ENCODE data around the gene ATP5MC2. TPM values are rescaled to one million over a fixed set of nuclear protein-coding genes. Genes with fewer than 3 reads are reported as not detected.

Gene ATP5MC2
- total RNA-seq, result 118 and 162 TPM in 2 replicates

GRCh38 chr12:53675701-53676607, at the start of gene ATP5MC2:
Gene ATP5MC2 (minus strand): TSS chr12:53676083. CDS start chr12:53672614, 3,469 bp downstream.

DNA sequence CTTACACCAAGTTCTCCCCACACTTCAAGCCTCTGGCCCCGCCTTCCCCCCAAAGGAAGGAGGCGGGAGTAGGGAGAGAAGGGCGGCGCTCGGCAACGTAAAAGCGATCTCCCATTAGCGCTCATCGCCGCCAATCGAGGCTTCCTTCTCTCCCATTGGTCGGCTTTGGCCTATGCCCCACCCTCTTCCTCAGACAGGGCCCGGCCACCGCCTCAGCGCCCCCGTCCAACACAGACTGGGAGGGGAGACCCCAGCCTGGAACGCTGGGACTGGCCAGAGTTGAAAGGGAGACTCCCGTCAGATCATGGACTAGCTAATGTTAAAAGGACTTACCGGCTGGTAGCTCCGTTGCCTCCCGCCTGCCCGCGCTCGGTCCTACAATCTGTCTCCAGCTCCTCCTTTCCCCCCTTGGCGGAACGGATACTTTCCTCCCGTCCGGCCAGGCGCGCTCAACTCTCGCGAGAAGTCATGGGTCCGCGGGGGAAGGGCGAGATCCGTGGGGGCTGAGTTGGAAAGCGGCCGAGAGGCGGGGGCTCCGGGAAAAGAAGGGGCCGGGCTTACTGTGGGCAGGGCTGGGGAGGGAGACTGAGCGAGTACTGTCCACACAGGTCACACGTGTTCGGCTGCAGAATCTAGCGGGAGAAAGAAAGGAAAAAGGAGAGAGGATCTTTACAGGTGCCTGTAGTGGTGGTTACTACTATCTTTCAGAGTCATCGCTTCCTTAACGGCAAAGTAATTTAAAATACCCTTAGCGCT, 49.8 kb downstream of the ATP5MC2 start, which contains the start of gene ATF7:
ATF7 (minus strand) TSS at position 437 of the 756 bp plus-strand sequence. CDS start 25,382 bp downstream, outside the sequence.

Other genes starting within 250 kb of the ATP5MC2 start
- 57.7 and 71.3 TPM in 2 replicates for gene PRR13, start 234.3 kb downstream of the ATP5MC2 start, total RNA-seq
- 396 and 498 TPM in 2 replicates for gene PCBP2, start 224.0 kb downstream of the ATP5MC2 start, total RNA-seq
- 26.3 and 26.9 TPM in 2 replicates for gene MAP3K12, start 176.6 kb downstream of the ATP5MC2 start, total RNA-seq
- gene TARBP2, start 174.8 kb downstream of the ATP5MC2 start, total RNA-seq, result 44.9 and 47.0 TPM in 2 replicates
- gene NPFF, start 168.6 kb downstream of the ATP5MC2 start, total RNA-seq, result not detected in 2 replicates
- gene ATF7, start 49.7 kb downstream of the ATP5MC2 start, total RNA-seq, result 31.4 and 36.5 TPM in 2 replicates
- 44.7 and 58.2 TPM in 2 replicates for gene CALCOCO1, start 51.4 kb upstream of the ATP5MC2 start, total RNA-seq
- gene CISTR, start 75.9 kb upstream of the ATP5MC2 start, total RNA-seq, result not detected in 2 replicates

All from thoracic aorta endothelial cell (primary cell).